Activated CD8-positive, alpha-beta memory T cell treated with anti-CD3 and anti-CD28 coated beads, Interleukin-2, amount 50 U/mL, for 48 hours (primary cell): ENCODE measurements around the gene USP6NL.

Experiments used
- DNase-seq: peaks from one replicate; pipeline ENCODE4 v3.0.0-alpha.2; 2020

USP6NL gene

DNA sequence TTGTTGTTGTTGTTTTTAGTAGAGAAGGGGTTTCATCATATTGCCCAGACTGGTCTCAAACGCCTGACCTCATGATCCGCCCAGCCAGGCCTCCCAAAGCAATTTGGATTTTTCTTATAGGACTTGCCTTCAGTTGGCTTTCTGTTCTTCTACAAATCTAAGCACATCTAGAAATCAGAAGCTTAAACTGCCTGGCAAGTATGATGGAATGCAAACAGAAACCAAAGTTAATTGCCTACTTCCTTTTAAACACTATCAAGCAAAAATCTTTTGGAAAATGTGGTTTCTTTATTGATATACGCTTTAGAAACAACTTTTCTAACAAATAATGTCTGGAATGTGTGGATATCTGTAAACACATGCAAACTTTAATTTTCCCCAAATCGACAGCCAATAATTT is 64.9 kb downstream of the USP6NL start:
- no peak for DNase-seq

- DNase-seq = no peak
Observed at GRCh38 chr10:11541296-11541695, 70.2 kb downstream of the USP6NL start.

DNA sequence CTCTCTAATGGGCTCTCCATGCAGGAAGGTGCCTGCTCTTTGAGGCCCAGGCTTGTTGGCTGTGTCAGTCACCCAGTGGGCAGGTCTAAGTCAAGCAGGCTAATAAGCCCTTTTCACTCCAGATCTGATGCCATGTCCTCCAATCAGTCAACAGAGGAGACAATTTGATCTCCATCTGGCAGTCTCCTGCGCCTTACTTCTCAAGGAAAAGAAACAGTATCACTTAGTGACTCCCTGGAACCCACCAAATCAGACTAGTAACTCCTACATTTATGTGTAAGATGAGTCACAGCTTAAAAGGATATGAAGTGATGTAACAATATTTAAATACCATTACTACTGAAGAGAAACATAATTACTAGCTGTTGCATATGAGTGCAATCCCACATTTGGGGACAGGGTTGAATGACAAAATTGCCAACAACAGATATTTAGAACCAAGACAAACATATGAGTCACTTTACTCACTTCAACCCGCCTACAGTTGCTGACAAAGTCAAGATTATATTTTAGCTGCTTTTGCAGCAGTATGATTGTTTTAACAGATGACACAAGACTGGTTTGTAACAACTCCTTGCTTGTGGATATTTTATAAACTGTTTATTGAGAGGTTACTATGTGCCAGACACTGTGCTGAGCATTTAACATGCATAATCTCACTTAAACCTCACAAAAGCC is 72.1 kb downstream of the USP6NL start:
- DNase-seq = no peak

DNA sequence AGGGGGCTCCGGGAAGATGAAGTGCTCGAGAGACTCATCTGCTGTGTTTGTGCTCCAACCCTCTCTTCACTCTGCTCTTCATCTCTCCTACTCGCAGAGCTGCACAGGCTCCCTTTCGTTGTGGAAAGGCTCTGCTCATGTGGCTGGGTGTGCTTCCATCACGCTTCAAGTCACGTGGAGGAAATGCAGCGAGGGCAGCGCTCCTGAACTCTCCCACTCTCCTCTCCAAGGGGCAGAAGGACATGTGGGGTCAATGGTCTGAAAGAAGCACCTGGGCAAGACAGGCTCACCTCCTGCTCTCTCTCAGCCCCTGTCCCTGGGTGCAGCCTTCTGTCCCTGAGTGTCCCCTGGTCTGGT is 72.6 kb downstream of the USP6NL start:
- no peak for DNase-seq

GRCh38 chr10:11536228-11536627 is 75.2 kb downstream of the USP6NL start:
- DNase-seq = no peak

DNA sequence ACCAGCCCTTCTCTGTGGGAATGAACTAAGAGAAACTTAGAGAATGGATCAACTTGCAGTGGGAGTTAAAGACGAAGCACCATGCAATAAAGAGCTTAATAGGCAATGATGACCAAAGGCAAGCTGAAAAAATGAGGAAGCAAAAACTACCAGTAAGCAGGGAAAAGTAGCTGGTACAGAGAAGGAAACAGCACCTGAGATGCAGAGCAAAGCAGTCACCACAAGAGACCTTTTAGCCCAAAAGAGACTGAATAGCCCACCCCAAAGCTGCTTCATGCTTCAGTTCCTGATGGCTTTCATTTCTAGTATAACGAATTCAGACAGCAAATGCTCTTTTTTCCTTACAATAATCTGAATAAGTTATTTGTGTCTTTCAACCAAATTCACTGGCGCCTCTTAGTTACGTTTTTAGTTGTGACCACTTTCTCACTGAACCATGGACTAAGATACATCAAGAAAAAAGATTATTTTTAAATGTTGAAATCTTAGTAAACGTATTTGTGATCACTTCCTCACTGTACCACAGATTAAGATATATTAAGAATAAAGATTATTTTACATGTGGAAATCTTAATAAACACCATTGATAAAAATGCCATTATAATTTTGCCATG is 76.0 kb downstream of the USP6NL start:
- no peak for DNase-seq

- no peak for DNase-seq
Observed at GRCh38 chr10:11533328-11533781, 78.1 kb downstream of the USP6NL start.

GRCh38 chr10:11532306-11532705 is 79.1 kb downstream of the USP6NL start:
- DNase-seq = no peak

- DNase-seq = no peak
Observed at GRCh38 chr10:11530806-11531205, 80.6 kb downstream of the USP6NL start.

DNA sequence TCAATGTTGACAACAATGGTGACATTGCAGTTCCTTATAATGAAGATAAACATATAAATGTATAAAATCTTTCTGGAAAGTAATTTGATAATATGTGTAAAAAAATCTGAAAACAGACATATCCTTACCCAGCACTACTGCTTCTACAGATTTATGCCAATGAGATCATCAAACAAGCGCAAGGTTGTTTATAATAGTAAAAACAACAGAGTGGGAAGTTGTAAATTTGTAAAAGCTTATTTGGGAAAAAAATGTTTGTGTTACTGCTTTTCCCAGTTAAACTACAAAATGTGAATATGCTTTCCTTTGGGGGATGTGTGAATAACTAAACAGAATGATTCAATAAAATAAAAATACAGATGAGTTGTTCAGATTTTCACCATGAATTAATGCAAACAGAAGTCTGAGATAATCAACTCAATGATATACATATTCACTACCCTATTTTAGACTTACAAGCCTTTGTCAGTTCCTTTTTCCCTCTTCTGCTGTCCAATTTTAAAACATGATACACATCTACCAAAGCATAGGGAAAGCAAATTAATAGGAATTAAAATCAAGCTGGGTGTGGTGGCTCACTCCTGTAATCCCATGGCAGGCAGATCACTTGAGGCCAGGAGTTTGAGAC is 82.1 kb downstream of the USP6NL start:
- no peak for DNase-seq

- DNase-seq = no peak
Observed at GRCh38 chr10:11528286-11528685, 83.2 kb downstream of the USP6NL start.

DNA sequence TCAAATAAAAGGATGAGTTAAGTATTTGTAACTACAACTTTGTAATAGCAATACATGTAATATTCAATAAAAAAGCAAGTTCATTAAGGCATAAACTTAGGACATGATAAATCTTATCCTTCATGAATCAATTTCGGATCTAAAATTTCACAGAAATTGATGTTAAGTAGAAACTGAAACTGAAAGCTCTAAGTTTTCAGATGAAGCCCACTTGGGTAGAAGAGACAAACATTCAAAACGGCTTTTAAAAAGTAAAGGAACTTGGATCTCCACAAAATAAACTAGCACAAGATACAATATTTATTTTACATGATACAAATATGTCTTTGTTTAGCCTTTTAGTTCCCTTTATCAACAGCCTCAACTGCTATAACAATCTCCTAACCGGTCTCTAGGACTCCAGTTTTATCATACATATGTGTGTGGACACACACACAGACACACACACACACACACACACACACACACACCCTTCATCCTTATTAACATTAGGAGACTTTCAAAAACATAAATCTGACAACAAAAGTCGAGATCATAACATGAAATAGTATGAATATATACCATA is 83.7 kb downstream of the USP6NL start:
- no peak for DNase-seq

DNA sequence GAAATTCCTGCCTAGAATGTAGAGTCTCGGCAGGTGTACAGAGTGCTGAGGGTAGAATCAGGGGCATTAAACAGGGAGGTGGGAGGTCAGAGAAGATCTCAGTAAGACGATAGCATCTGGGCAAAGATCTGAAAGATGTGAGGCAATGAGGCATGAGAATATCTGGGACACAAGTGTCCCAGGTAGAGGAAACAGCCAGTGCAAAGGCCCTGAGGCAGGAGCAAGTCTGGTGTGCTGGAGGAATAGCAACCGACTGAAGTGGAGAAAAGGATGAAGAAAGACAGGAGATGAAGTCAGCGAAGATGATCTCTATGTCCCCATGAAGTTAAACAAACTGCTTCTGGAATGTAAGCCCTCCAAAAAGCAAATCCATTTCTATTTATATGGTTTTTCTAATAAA is 84.4 kb downstream of the USP6NL start:
- DNase-seq = no peak

DNA sequence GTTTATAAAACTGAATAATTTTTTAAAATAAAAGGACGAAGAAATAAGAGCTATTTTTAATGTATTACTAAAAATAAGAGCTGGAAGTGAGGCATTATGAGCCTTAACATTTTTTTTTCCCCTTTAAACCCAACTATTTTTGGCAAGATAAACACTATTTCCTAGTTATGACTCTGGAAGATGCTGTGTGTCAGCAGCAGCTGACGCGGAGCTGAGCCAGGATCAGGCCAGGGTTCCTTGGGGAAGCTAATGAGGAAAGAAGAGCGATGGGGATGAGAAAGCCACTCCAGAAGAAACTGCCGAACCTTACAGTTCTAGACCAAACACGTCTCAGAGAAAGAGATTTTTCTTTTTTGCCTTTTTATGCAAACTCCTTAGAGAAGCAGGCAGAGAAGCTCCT is 85.9 kb downstream of the USP6NL start:
- no peak for DNase-seq

DNA sequence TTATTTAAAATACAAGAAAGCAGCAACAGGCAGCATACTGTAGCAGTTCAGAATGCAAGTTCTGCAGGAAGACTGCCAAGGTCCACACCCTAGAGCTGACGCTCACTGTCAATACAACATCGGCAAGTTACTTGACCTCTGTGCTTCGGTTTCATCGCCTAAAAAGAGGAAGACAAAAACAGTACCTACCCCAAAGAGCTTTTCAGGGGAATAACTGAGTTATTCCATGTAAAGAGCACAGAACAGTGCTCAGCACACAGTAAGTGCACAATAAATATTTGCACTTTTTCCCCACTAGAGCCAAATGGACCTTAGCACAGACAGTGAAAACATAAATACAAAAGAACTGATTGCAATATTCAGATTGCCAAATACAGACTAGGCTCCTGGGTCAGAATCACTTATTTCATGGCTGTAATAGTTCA is 88.6 kb downstream of the USP6NL start:
- DNase-seq = no peak

DNA sequence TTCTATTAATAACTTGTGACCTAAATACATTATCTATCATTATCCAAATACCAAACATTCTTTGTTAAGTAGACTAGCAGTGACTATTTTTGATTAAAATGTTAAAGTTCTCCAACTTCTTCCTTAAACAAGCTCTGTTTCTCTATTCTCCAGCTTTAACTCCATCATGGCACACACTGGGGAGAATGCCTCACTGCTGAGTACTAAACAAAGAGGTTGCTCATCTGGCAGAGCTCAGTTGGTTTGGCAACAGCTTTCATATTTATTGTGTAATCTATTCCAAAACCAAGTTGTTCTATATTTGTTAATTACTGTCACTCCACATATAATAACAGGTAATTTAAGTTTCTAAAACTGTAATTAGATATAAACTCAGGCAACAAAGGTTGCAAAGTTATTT is 89.6 kb downstream of the USP6NL start:
- no peak for DNase-seq

- no peak for DNase-seq
Observed at GRCh38 chr10:11520892-11521291, 90.6 kb downstream of the USP6NL start.

GRCh38 chr10:11517150-11517549 is 94.3 kb downstream of the USP6NL start:
- no peak for DNase-seq

GRCh38 chr10:11516431-11516746 is 95.1 kb downstream of the USP6NL start:
- no peak for DNase-seq

DNA sequence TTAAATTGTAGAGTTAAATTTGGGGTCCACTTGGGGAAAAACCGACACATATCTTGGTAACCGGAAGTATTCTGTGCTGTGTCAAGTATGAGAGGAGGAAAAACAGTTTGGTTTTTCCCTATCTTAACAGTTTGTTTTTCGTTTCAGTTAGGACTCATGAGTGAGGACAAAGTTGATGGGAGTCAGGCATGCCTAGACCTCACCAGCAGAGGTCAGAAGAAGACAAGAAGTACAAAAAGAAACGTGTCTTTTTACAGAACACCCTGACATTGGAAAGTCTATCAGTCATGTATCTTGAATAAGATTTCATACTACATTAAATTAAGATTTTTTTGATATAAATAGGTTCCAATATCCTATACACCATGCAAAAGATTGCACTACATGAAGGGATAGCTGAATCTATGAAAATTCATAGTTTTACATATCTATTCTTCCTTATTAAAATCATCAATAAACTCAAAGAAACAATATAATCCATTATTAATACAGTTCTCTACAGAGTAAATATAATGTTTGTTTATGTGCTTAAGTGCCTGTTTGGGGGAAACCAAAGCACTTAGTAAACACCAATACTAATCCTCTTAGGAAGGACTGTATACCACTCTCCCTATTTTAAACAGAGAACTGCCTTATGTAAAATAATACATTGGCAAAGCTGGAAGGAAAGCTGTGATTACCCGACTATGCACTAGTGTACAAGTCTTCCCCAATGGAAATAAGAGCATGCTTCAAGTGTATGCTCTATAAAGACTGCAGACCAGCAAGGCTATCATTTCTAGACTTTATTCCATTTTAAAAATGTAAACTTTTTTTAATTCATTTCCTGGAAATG is 95.6 kb downstream of the USP6NL start:
- no peak for DNase-seq

DNA sequence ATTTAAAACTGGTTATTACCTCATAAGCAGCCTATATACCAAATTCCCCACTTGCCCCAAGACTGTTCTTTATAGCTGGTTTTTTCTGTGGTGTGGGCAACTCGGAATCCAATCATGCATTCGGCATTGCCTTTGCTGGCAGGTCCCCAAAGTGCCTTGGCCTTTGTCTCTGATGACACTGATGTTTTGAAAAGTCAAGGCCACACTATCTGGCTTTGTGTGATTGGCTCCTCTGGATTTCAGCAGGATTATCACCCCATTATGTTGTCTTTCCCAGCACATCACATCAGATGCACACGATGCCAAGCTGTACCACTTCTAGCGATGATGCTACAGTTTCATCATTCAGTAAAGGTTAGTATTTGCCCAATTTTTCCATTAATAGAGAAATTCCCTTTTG is 97.7 kb downstream of the USP6NL start:
- DNase-seq = no peak

DNA sequence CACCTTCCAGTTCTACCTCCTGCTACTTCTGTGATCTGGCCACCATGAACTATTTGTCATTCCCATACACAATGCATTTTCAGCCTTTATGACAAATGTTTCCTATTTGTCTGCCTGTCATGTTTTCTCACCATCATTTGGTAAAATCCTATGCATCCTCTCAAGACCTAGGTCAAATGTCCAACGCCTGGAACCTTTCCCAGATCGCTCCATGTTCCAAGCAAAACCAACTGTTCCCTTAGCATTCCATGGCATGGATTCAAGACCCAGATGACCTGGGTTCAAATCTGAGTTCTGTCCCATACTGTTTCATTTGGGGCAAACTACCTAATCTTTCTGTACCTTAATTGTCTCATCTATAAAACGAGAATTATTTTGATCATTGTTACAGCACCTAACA is 98.9 kb downstream of the USP6NL start:
- DNase-seq = no peak

- DNase-seq = no peak
Observed at GRCh38 chr10:11511321-11511720, 100.1 kb downstream of the USP6NL start.
